Right lobe of liver (tissue), 6 donors: Measurements from ENCODE around the gene TFEC. TPM values are rescaled to one million over a fixed set of nuclear protein-coding genes. Genes with fewer than 3 reads are reported as not detected.

Experiments used
- ATAC-seq, 4 donors: fragments of 200-7000 bp; cut with Tn5 transposase; one replicate each; pipeline ENCODE4 v1.9.1; 2020; ENCODE audit warnings: mild to moderate bottlenecking in 4 of 4, moderate library complexity in 4 of 4
- DNase-seq, 3 donors: peaks; one replicate each; pipeline ENCODE4 v3.0.0-alpha.2; 2020
- H3K27ac ChIP-seq, 3 donors: fragments of 200-600 bp; one replicate each; pipeline ENCODE4 v1.8.0; 2022
- H3K27me3 ChIP-seq, 2 donors: fragments of 200-600 bp; one replicate each; pipeline ENCODE4 v1.8.0; 2022
- H3K36me3 ChIP-seq, 4 donors: fragments of 200-600 bp; sonication (generic) in 1 of 4; one replicate each; pipeline versions ENCODE4 v1.5.1 to v1.8.0; 2017 to 2022; ENCODE audit warnings: control low read depth in 1 of 4
- H3K4me1 ChIP-seq, 4 donors: fragments of 200-600 bp; sonication (generic) in 1 of 4; one replicate each; pipeline versions ENCODE4 v1.5.1 to v1.8.0; 2017 to 2022; ENCODE audit warnings: control low read depth in 1 of 4
- H3K4me3 ChIP-seq, 3 donors: fragments of 200-600 bp; one replicate each; pipeline ENCODE4 v1.8.0; 2022
- H3K9me3 ChIP-seq, 4 donors: fragments of 200-600 bp; sonication (generic) in 1 of 4; one replicate each; pipeline versions ENCODE4 v1.5.1 to v1.8.0; 2017 to 2022; ENCODE audit warnings: control low read depth in 1 of 4
- CTCF ChIP-seq, 4 donors: fragments of 200-600 bp in 3 of 4; fragments of 450-650 bp in 1 of 4; IDR thresholded peaks; one replicate each; pipeline versions ENCODE4 v1.5.1 to v1.8.0; 2016 to 2022; ENCODE audit warnings: antibody characterized with exemption in 4 of 4, mild to moderate bottlenecking in 2 of 4
- POLR2A ChIP-seq: fragments of 450-650 bp; IDR thresholded peaks from one replicate; pipeline ENCODE4 v1.6.1; 2017; ENCODE audit warnings: antibody characterized with exemption, mild to moderate bottlenecking
- WGBS: methylation state at CpG from one replicate; pipeline ENCODE4 v1.1.6; 2018; ENCODE audit warnings: low coverage, low lambda C conversion rate; ENCODE audit not compliant: insufficient coverage; ENCODE audit errors: missing lambda C conversion rate; 5-methylcytosine and 5-hydroxymethylcytosine counted together
- intact Hi-C, 2 donors: fragments of 100-400 bp; cut with DNase I; formaldehyde crosslinking; loops; one replicate each; pipeline versions ENCODE4 v1.11.2 to v1.14.1; 2022
- total RNA-seq, 6 experiments: library from RNA; depleted of rRNA in 2 of 6; stranded (reverse); fragments of >200 nt in 2 of 6; fragmentation: NEBNext Ultra II Directional in 3 of 6; extraction: Animal tissue kit (Norgen Biotek cat#: 25700) in 3 of 6; gene quantifications; one replicate each; pipeline versions ENCODE4 v1.1.0 to v1.2.4, GENCODE V29; 2016 to 2023
- donor health status: DM: no; HTN: yes; CAD: no.
- donor health status: DM: no; HTN: no; CAD: no.
- donor health status: DM: no; HTN: no; CAD: no.
- donor health status: DM: no; HTN: yes; CAD: no.
- donor health status: DM: no; HTN: yes; CAD: no.

TFEC gene
- total RNA-seq, 6 experiments from 2014 or later: 0.95 to 5.4 (median 2.4) TPM

GRCh38 chr7:115987486-115987885 lies 43.1 kb downstream of the TFEC start:
- intact Hi-C loops: no loop called here
- no peak overlapping the region for H3K27ac ChIP-seq
- no peaks in the 10 kb centered on the region for H3K9me3 ChIP-seq
- no peak overlapping the region for H3K4me3 ChIP-seq
- H3K36me3 ChIP-seq: no peaks in the 10 kb centered on the region
- H3K27me3 ChIP-seq: no peaks in the 10 kb centered on the region
- H3K4me1 ChIP-seq: no peaks in the 10 kb centered on the region
- DNase-seq: no peak
- TF ChIP-seq POLR2A (no peak), CTCF (IDR thresholded peaks at IDR 0.05) (no peak)
- no peak for ATAC-seq

GRCh38 chr7:115984105-115984504 lies 46.5 kb downstream of the TFEC start:
- ATAC-seq (no peak), DNase-seq (no peak)
- no peaks in the 10 kb centered on the region for H3K9me3 ChIP-seq
- no peaks in the 10 kb centered on the region for H3K36me3 ChIP-seq
- no peak overlapping the region for H3K4me3 ChIP-seq
- no peaks in the 10 kb centered on the region for H3K27me3 ChIP-seq
- H3K4me1 ChIP-seq: no peaks in the 10 kb centered on the region
- H3K27ac ChIP-seq: no peak overlapping the region
- intact Hi-C loops: no loop called here
- TF ChIP-seq CTCF (IDR thresholded peaks at IDR 0.05) (no peak), POLR2A (no peak)

DNA sequence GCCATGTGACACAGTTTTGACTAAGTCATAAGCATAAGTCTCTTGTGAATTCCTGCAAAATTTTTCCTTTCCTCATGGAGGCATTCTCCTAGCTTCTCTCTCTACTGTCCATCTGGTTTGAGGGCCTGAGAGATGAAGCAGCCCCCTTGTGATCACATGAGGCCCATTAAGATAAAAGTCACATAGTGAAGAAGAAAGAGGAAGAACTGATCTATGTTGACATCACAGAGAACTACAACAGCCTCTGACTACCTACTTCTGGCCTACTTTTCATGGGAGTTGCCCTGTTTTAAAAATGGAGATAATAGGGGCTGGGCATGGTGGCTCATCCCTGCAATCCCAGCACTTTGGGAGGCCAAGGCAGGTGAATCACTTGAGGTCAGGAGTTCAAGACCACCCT lies 50.4 kb downstream of the TFEC start:
- no peaks in the 10 kb centered on the region for H3K9me3 ChIP-seq
- H3K4me1 ChIP-seq: no peaks in the 10 kb centered on the region
- H3K27ac ChIP-seq: no peak overlapping the region
- intact Hi-C loops: no loop called here
- no peak for ATAC-seq
- TF ChIP-seq CTCF (IDR thresholded peaks at IDR 0.05) (no peak), POLR2A (no peak)
- no peak overlapping the region for H3K4me3 ChIP-seq
- no peak for DNase-seq
- no peaks in the 10 kb centered on the region for H3K36me3 ChIP-seq
- H3K27me3 ChIP-seq: no peaks in the 10 kb centered on the region

GRCh38 chr7:115976651-115977050 lies 53.9 kb downstream of the TFEC start:
- DNase-seq (no peak), ATAC-seq (no peak)
- H3K27ac ChIP-seq: no peak overlapping the region
- no peaks in the 10 kb centered on the region for H3K27me3 ChIP-seq
- no peaks in the 10 kb centered on the region for H3K9me3 ChIP-seq
- TF ChIP-seq POLR2A: no peak
- TF ChIP-seq CTCF (IDR thresholded peaks at IDR 0.05): no peak
- H3K36me3 ChIP-seq: no peaks in the 10 kb centered on the region
- no peaks in the 10 kb centered on the region for H3K4me1 ChIP-seq
- intact Hi-C loops: no loop called here
- no peak overlapping the region for H3K4me3 ChIP-seq
- 39% methylated on average over 3 of the region's 3 CpGs for WGBS

DNA sequence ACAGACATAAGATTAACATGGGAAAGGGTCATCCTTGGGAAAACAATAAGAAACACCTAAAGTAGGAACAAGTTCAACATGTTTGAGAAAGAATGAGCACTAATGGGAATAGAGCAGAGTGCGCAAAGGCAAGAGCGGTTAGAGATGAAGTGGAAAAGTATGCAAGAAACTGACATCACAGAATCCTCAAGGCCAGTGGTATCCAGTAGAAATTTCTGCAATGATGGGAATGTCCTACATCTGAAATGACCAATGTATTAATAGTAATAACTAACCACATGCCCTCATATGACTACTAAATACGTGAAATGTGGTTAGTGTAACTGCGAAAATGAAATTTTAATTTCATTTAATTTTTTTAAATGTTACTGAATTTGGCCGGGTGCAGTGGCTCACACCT lies 54.8 kb downstream of the TFEC start:
- Histone ChIP-seq H3K9me3 (no peaks in the 10 kb centered on the region), H3K4me1 (no peaks in the 10 kb centered on the region), H3K27ac (no peak overlapping the region), H3K4me3 (no peak overlapping the region), H3K27me3 (no peaks in the 10 kb centered on the region), H3K36me3 (no peaks in the 10 kb centered on the region)
- 60% methylated on average over 5 of the region's 5 CpGs for WGBS
- ATAC-seq (no peak), DNase-seq (no peak)
- intact Hi-C loops: no loop called here
- TF ChIP-seq POLR2A (no peak), CTCF (IDR thresholded peaks at IDR 0.05) (no peak)
